Endothelial cell (in vitro differentiated cells): ENCODE measurements around the gene ATP2B2. TPM values are rescaled to one million over a fixed set of nuclear protein-coding genes. Genes with fewer than 3 reads are reported as not detected.

Source experiments
- DNase-seq: peaks from one replicate; pipeline ENCODE4 v3.0.0; 2021; ENCODE audit warnings: low spot score
- H3K27ac Mint-ChIP-seq: one replicate; pipeline ENCODE4 v1.8.0; 2021; ENCODE audit warnings: mixed read lengths, inconsistent platforms; ENCODE audit not compliant: unreplicated experiment
- H3K27me3 Mint-ChIP-seq: one replicate; pipeline ENCODE4 v1.8.0; 2021; ENCODE audit warnings: mild to moderate bottlenecking, moderate library complexity, mixed read lengths, inconsistent platforms; ENCODE audit not compliant: unreplicated experiment
- H3K36me3 Mint-ChIP-seq: one replicate; pipeline ENCODE4 v1.8.0; 2021; ENCODE audit warnings: mild to moderate bottlenecking, low read depth, mixed read lengths, inconsistent platforms; ENCODE audit not compliant: unreplicated experiment
- H3K4me1 Mint-ChIP-seq: one replicate; pipeline ENCODE4 v1.8.0; 2021; ENCODE audit warnings: mild to moderate bottlenecking, mixed read lengths, inconsistent platforms; ENCODE audit not compliant: unreplicated experiment
- H3K4me3 Mint-ChIP-seq: one replicate; pipeline ENCODE4 v1.8.0; 2021; ENCODE audit warnings: mild to moderate bottlenecking, mixed read lengths, inconsistent platforms; ENCODE audit not compliant: unreplicated experiment
- H3K9me3 Mint-ChIP-seq: one replicate; pipeline ENCODE4 v1.8.0; 2021; ENCODE audit warnings: mixed read lengths, inconsistent platforms; ENCODE audit not compliant: unreplicated experiment
- total RNA-seq: library from RNA; stranded (reverse); fragmentation: NEBNext Ultra II Directional; extraction: Animal tissue kit (Norgen Biotek cat#: 25700); gene quantifications from one replicate; pipeline ENCODE4 v1.2.1, GENCODE V29; 2021; ENCODE audit not compliant: unreplicated experiment
- TF ChIP-seq, protein P1 (sequence below): fragments of 200-600 bp; sonication (generic); IDR thresholded peaks from one replicate; pipeline ENCODE4 v1.5.0; 2021; ENCODE audit warnings: antibody characterized with exemption; ENCODE audit not compliant: unreplicated experiment

ATP2B2 gene
- total RNA-seq, 1 donor from 2014 or later: 1.7 TPM

DNA sequence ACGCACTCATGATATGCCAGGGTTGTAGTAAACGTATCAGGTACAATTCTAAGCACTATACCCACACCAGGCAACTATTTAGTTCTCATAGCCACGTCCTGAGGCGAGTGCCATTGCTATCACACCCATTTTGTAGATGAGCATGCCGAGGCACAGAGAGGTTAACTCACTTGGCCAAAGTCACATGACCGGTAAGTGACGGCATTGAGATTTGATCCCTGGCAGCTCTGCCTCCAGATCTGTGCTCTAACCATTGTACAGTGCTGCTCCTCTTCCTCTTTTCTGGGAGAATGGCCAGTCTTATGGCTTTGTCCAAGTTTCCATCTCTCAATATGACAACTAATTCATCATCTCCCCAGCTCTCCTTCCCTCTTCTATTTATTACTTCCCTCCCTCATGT, 18.9 kb upstream of the ATP2B2 start:
- Mint-ChIP-seq H3K4me1 (peaks cover 9% of the 10 kb centered on the region), H3K9me3 (no peaks in the 10 kb centered on the region), H3K36me3 (no peaks in the 10 kb centered on the region), H3K4me3 (no peak overlapping the region), H3K27me3 (peaks cover 8% of the 10 kb centered on the region), H3K27ac (no peak overlapping the region)
- TF ChIP-seq, protein P1, sequence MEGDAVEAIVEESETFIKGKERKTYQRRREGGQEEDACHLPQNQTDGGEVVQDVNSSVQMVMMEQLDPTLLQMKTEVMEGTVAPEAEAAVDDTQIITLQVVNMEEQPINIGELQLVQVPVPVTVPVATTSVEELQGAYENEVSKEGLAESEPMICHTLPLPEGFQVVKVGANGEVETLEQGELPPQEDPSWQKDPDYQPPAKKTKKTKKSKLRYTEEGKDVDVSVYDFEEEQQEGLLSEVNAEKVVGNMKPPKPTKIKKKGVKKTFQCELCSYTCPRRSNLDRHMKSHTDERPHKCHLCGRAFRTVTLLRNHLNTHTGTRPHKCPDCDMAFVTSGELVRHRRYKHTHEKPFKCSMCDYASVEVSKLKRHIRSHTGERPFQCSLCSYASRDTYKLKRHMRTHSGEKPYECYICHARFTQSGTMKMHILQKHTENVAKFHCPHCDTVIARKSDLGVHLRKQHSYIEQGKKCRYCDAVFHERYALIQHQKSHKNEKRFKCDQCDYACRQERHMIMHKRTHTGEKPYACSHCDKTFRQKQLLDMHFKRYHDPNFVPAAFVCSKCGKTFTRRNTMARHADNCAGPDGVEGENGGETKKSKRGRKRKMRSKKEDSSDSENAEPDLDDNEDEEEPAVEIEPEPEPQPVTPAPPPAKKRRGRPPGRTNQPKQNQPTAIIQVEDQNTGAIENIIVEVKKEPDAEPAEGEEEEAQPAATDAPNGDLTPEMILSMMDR: no peak
- DNase-seq: no peak

DNA sequence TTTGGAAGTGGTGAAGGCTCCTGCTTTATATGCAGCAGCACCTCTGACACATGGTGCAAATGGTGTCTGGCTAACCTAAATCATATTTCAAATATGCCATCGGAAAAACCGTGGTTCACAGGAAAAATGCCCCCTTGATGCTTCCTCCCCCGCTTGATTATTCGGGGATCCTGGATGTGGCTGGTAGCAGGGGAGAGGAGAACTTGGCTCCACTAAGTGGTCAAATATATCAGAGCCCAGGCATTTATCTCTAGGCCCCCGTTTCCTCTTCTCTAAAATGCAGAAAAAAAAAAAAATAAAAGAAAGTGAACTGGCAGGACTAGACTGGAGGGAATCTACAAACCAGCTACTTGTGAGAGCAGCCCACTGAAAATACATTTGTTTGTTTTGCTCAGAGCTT, 18.2 kb upstream of the ATP2B2 start:
- Mint-ChIP-seq H3K36me3 (no peaks in the 10 kb centered on the region), H3K4me3 (no peak overlapping the region), H3K4me1 (peaks cover 3% of the 10 kb centered on the region), H3K9me3 (no peaks in the 10 kb centered on the region), H3K27ac (no peak overlapping the region), H3K27me3 (peaks cover 8% of the 10 kb centered on the region)
- TF ChIP-seq, protein P1: no peak
- no peak for DNase-seq

DNA sequence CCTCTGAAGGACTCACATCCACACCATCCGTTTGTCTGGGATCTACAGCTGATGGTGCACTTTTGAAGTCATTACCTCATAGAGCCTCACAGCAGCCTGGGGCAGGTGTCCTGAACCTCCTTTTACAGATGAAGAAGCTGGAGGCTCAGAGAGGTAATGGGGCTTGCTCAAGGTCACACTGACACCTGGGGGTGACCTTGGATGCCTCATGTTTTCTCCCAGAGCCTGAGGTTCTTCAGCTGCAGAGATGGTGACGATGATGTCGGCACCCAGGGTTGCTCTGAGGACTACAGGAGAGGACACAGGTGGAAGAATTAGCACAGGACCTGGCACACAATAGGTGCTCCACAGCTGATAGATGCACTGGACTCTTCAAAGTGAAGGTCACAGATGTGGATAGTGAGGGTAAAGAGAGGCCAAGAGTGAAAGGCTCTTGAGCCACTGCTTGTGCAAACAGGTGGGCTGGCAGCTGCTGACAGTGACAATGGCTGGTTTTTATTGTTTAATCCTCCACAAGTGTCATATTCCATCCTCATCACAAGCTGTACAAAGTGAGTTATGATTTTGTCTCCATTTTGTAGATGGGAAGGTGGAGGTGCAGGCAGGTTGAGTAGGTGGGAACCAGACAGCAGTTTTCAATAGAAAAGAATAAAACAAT, 17.4 kb upstream of the ATP2B2 start:
- H3K27me3 Mint-ChIP-seq: peaks cover 8% of the 10 kb centered on the region
- no peak overlapping the region for H3K4me3 Mint-ChIP-seq
- DNase-seq: no peak
- TF ChIP-seq, protein P1: no peak
- no peaks in the 10 kb centered on the region for H3K9me3 Mint-ChIP-seq
- H3K4me1 Mint-ChIP-seq: no peaks in the 10 kb centered on the region
- no peak overlapping the region for H3K27ac Mint-ChIP-seq
- H3K36me3 Mint-ChIP-seq: no peaks in the 10 kb centered on the region

DNA sequence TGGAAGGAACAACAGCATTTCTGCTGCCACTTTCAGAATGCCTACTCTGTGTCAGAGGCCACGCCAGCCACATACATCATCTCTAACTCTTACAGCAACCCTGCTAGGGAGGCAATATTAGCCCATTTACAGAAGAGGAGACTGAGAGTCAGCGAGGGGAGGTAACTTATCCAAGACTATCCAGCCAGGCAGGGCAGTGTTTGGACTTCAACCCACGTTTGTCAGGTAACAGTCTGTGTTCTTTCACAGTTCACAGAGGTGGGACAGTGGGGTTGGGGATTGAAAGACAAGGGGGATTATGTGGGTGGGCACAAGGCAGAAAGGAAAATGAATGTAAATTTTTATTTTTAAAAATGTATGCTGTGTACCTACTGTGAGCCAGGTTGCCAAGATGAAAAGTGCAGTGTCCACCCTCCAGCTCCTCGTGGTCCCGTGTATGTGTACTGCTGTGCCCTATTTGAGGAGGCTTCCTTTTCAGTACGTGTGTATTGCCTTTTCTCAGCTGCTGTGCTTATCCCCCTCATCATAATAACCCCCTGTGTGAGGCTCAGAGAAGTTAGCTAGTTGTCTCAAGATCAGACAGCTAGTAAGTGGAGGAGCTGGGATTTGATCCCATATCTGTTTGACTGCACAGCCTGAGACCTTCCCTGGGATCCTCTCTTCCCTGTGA, 16.5 kb upstream of the ATP2B2 start:
- H3K27ac Mint-ChIP-seq: no peak overlapping the region
- no peaks in the 10 kb centered on the region for H3K4me1 Mint-ChIP-seq
- no peaks in the 10 kb centered on the region for H3K9me3 Mint-ChIP-seq
- no peaks in the 10 kb centered on the region for H3K36me3 Mint-ChIP-seq
- TF ChIP-seq, protein P1: no peak
- no peak overlapping the region for H3K4me3 Mint-ChIP-seq
- peaks cover 8% of the 10 kb centered on the region for H3K27me3 Mint-ChIP-seq
- DNase-seq: no peak

DNA sequence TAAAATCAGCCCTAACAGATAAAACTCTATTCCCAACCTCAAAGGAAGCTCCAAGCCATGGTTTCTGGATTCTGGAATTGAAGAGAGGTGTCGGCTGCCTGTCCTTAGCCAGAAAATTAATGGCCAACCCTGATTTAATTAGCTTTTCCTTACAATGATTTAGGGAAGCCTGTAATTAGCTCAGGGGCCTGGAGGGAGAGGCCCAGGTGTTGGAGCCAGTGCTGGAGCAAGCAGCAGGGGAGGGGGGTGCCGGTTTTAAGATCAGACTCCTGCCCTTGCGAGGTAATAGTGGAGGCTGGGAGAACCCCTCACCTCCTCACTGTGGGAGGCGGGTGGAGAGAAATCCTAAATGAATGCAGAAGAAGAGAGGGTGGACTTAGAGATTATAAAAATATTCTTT, 14.7 kb upstream of the ATP2B2 start:
- peaks cover 9% of the 10 kb centered on the region for H3K27me3 Mint-ChIP-seq
- H3K4me3 Mint-ChIP-seq: no peak overlapping the region
- H3K27ac Mint-ChIP-seq: no peak overlapping the region
- DNase-seq: no peak
- H3K36me3 Mint-ChIP-seq: no peaks in the 10 kb centered on the region
- TF ChIP-seq, protein P1: no peak
- no peaks in the 10 kb centered on the region for H3K9me3 Mint-ChIP-seq
- H3K4me1 Mint-ChIP-seq: no peaks in the 10 kb centered on the region
